HL-60/S4 treated with retinoic acid at 250 ng/mL for 4 days and 3 days (cell line): ENCODE results near the gene MGAT3.

Source experiments
- in situ Hi-C: fragments of 300-500 bp; cut with MboI; formaldehyde crosslinking; loops from 2 replicates; pipeline ENCODE4 v1.7.0; 2022; ENCODE audit warnings: low sequenced_read_pairs

The MGAT3 gene

GRCh38 chr22:39449708-39450107 lies 7.1 kb upstream of the MGAT3 start:
- in situ Hi-C loops: no loop called here

- in situ Hi-C loops: no loop called here
These were observed 6.4 kb upstream of the MGAT3 start for GRCh38 chr22:39450258-39450955.

GRCh38 chr22:39452740-39453040 lies 4.1 kb upstream of the MGAT3 start:
- in situ Hi-C loops: no loop called here

- in situ Hi-C loops: no loop called here
These were observed 2.9 kb upstream of the MGAT3 start for GRCh38 chr22:39453765-39454378.

GRCh38 chr22:39454385-39454871 lies 2.4 kb upstream of the MGAT3 start:
- in situ Hi-C loops: no loop called here

GRCh38 chr22:39457198-39457555 lies 365 bp downstream of the MGAT3 start:
- in situ Hi-C loops: no loop called here

- in situ Hi-C loops: no loop called here
These were observed 988 bp downstream of the MGAT3 start for GRCh38 chr22:39457556-39458443.

GRCh38 chr22:39458444-39459083 lies 1.8 kb downstream of the MGAT3 start:
- in situ Hi-C loops: no loop called here

GRCh38 chr22:39459681-39460080 lies 2.9 kb downstream of the MGAT3 start:
- in situ Hi-C loops: no loop called here

GRCh38 chr22:39462443-39463221 lies 5.8 kb downstream of the MGAT3 start:
- in situ Hi-C loops: no loop called here

- in situ Hi-C loops: no loop called here
These were observed 6.5 kb downstream of the MGAT3 start for GRCh38 chr22:39463277-39463676.

- in situ Hi-C loops: no loop called here
These were observed 7.1 kb downstream of the MGAT3 start for GRCh38 chr22:39463931-39464390.

- in situ Hi-C loops: no loop called here
These were observed 9.6 kb downstream of the MGAT3 start for GRCh38 chr22:39466228-39467006.

- in situ Hi-C loops: no loop called here
These were observed 10.6 kb downstream of the MGAT3 start for GRCh38 chr22:39467390-39467895.

- in situ Hi-C loops: no loop called here
These were observed 11.9 kb downstream of the MGAT3 start for GRCh38 chr22:39468487-39469325.

GRCh38 chr22:39469326-39469680 lies 12.5 kb downstream of the MGAT3 start:
- in situ Hi-C loops: no loop called here

GRCh38 chr22:39469681-39470450 lies 13.1 kb downstream of the MGAT3 start:
- in situ Hi-C loops: no loop called here
